H4 (cell line): ENCODE measurements around the gene PITPNM3. TPM values are rescaled to one million over a fixed set of nuclear protein-coding genes. Genes with fewer than 3 reads are reported as not detected.
"Not testable (repeated sequence)": the region's sequence is repeated elsewhere in the genome, so short reads cannot be mapped to it uniquely, and the experiment has no call there.

ENCODE experiments used
- DNase-seq: peaks from one replicate; pipeline ENCODE4 v3.0.0-alpha.2; 2015; ENCODE audit warnings: low spot score
- total RNA-seq: library from RNA; depleted of rRNA; stranded (reverse); fragments of >200 nt; shearing (Covaris generic); gene quantifications from 2 replicates; pipeline ENCODE4 v1.2.3, GENCODE V29; 2014

Gene PITPNM3
- total RNA-seq, 1 experiment from 2014 or later: 0.15 TPM

GRCh38 chr17:6574687-6575595 is 18.6 kb upstream of the PITPNM3 start:
- no peak for DNase-seq

- no peak for DNase-seq
Measured at GRCh38 chr17:6573982-6574686, 17.8 kb upstream of the PITPNM3 start.

- not testable (repeated sequence) for DNase-seq
Measured at GRCh38 chr17:6573495-6573894, 17.1 kb upstream of the PITPNM3 start.

GRCh38 chr17:6572972-6573370 is 16.6 kb upstream of the PITPNM3 start:
- DNase-seq: no peak

GRCh38 chr17:6571452-6571781 is 15.1 kb upstream of the PITPNM3 start:
- no peak for DNase-seq

GRCh38 chr17:6570731-6571451 is 14.5 kb upstream of the PITPNM3 start:
- DNase-seq: no peak

- no peak for DNase-seq
Measured at GRCh38 chr17:6569370-6570285, 13.3 kb upstream of the PITPNM3 start.

- DNase-seq: no peak
Measured at GRCh38 chr17:6568184-6568758, 11.9 kb upstream of the PITPNM3 start.

- DNase-seq: no peak
Measured at GRCh38 chr17:6567528-6568183, 11.3 kb upstream of the PITPNM3 start.

GRCh38 chr17:6561446-6561845 is 5.1 kb upstream of the PITPNM3 start:
- no peak for DNase-seq

GRCh38 chr17:6560496-6560895 is 4.1 kb upstream of the PITPNM3 start:
- DNase-seq: no peak

- no peak for DNase-seq
Measured at GRCh38 chr17:6559753-6560215, 3.4 kb upstream of the PITPNM3 start.

- no peak for DNase-seq
Measured at GRCh38 chr17:6558932-6559752, 2.8 kb upstream of the PITPNM3 start.

GRCh38 chr17:6558276-6558675 is 1.9 kb upstream of the PITPNM3 start:
- DNase-seq: no peak

- DNase-seq: no peak
Measured at GRCh38 chr17:6557040-6557438, 684 bp upstream of the PITPNM3 start.

- DNase-seq: no peak
Measured at GRCh38 chr17:6555331-6556120, 829 bp downstream of the PITPNM3 start.

- no peak for DNase-seq
Measured at GRCh38 chr17:6554871-6555330, 1.5 kb downstream of the PITPNM3 start.

GRCh38 chr17:6554342-6554741 is 2.0 kb downstream of the PITPNM3 start:
- DNase-seq: no peak
